HG03575 (cell line): ENCODE results near the gene CYP2A6.
"Not testable (repeated sequence)": the region's sequence is repeated elsewhere in the genome, so short reads cannot be mapped to it uniquely, and the experiment has no call there.

Source experiments
- ATAC-seq: cut with Tn5 transposase; IDR thresholded peaks from one replicate; pipeline ENCODE4 v1.9.1; 2021; ENCODE audit not compliant: unreplicated experiment, insufficient number of reproducible peaks, low FRiP score; ENCODE audit errors: extremely low read depth

Gene CYP2A6, protein sequence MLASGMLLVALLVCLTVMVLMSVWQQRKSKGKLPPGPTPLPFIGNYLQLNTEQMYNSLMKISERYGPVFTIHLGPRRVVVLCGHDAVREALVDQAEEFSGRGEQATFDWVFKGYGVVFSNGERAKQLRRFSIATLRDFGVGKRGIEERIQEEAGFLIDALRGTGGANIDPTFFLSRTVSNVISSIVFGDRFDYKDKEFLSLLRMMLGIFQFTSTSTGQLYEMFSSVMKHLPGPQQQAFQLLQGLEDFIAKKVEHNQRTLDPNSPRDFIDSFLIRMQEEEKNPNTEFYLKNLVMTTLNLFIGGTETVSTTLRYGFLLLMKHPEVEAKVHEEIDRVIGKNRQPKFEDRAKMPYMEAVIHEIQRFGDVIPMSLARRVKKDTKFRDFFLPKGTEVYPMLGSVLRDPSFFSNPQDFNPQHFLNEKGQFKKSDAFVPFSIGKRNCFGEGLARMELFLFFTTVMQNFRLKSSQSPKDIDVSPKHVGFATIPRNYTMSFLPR

DNA sequence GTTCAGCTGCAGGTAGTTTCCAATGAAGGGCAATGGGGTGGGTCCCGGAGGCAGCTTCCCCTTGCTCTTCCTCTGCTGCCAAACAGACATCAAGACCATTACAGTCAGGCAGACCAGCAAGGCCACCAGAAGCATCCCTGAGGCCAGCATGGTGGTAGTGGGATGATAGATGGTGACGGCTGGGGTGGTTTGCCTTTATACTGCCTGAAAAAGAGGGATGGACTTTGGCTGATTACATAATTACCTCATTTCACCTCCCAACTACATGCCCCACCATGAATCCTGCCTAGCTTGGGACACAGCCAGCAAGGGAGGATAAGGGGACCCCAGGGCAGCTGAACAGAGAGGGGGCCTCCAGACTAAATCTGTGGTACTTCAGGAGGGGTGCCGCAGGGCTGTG lies at the start of gene CYP2A6:
CYP2A6 (minus strand) TSS at position 171 of the 400 bp plus-strand sequence; CDS start at position 150, 21 bp downstream.
- not testable (repeated sequence) for ATAC-seq

DNA sequence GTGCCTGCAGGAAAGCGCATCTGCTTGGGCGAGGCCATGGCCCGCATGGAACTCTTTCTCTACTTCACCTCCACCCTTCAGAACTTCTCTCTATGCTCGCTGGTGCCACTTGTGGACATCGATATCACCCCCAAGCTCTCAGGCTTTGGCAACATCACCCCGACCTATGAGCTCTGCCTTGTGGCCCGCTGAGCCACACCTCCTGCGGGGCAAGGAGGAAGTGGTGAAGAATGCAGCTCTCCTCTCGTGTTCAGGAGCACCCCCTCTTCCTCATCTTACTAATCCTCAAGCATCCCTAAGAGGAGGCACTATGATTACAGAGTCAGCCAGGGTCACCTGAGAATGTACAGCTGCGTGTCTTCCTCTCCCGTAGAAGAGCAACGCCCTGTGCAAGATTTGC lies 49.7 kb upstream of the CYP2A6 start:
- ATAC-seq, result not testable (repeated sequence)

DNA sequence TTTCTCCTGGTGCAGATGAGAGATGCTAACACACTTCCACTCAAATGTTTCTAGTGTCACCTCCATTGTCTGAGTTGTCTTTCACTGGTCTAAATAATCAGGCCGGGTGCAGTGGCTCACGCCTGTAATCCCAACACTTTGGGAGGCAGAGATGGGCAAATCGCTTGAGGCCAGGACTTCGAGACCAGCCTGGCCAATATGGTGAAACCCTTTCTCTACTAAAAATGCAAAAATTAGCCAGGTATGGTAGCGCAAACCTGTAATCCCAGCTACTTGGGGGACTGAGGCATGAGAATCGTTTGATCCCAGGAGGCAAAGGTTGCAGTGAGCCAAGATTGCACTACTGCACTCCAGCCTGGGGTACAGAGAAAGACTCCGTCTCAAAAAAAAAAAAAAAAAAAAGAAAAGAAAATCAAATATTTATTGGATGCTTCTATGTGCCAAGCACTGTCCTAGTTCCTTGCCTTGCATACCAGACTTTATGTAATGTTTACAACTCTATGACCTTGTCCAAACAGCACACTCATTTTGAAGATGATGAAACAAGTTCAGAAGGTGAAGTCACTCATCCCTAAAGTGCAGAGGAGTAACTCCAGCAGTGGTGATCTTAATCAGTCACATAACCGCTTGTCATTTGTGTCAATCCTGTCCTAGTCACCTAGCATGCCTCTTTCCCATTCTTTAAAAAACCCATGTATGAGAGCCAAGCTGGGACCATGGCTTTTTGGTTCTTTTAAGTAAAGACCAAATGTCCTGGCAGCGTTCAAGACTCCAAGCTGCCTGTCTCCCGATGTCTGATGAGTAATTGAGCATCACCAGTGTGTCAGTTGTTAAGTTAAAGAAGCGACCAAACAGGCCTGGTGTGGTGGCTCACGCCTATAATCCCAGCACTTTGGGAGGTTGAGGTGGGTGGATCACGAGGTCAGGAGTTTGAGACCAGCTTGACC lies 46.9 kb upstream of the CYP2A6 start:
- not testable (repeated sequence) for ATAC-seq

DNA sequence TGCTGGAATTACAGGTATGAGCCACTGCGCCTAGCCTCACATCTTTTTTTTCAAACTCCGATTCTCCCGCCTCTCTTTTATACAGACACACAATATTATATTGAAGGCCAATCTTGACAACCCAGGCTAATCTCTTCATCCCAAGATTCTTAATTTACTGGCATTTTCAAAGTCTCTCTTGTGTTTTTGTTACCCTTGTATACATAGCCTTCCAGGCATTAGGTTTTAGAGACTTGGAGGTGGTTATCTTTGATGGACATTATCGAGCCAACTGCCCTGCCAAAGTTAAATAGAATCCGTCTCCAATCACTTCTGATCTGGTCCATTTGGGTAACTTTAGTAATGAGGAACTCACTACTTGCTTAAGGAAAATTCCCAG lies 46.2 kb upstream of the CYP2A6 start:
- ATAC-seq, result no peak

DNA sequence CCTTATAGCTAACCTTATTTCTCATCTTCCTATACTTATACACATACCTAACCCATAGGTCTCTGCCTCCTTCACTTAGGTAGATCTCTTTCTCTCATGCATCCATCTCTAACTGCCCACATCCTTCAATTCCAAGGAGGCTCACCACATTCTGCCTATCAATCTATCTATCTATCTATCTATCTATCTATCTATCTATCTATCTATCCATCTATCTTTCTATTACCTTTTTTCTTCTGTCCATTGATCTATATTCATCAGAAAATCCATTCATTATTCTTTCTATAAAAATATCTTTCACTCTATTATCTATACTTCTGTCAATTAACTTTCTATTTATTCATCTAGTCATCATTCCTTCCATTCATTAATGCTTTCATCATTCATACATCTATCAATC lies 42.9 kb upstream of the CYP2A6 start:
- no peak for ATAC-seq

DNA sequence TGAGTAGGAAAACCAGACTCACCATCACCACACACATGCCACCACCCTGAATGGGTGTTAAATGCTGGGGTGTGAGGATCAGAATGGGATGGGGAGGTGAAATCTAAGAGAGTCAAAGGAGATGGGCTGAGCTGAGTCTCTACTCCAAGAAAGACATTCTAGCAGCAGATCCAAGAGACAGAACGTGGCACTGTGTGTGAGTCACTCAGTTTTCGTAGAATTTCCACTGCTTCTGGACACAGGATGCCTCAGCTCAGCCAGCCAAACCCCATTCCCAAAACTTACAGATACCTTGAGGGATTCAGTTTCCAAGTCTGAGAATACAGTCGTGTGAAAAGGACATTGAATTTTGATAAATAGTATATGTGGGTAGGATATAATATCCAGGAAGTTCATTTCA lies 39.1 kb upstream of the CYP2A6 start:
- no peak for ATAC-seq

DNA sequence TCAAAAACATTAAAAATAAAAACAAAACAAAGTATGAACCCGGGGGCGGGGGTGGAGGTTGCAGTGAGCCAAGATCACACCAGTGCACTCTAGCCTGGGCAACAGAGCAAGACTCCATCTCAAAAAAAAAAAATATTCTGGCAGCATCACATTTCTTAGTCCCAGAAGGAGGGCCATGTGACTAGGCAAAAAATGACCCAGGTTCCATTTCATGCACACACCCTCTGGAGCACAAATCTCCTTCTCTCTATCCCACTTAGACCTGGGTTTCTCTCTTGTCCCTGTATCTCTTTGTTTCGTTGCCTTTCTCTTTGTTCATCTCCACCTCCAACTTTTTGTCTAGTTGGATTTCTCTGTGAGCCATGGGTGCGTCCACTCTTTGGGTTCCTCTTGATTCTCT lies 37.9 kb upstream of the CYP2A6 start:
- ATAC-seq, result no peak

DNA sequence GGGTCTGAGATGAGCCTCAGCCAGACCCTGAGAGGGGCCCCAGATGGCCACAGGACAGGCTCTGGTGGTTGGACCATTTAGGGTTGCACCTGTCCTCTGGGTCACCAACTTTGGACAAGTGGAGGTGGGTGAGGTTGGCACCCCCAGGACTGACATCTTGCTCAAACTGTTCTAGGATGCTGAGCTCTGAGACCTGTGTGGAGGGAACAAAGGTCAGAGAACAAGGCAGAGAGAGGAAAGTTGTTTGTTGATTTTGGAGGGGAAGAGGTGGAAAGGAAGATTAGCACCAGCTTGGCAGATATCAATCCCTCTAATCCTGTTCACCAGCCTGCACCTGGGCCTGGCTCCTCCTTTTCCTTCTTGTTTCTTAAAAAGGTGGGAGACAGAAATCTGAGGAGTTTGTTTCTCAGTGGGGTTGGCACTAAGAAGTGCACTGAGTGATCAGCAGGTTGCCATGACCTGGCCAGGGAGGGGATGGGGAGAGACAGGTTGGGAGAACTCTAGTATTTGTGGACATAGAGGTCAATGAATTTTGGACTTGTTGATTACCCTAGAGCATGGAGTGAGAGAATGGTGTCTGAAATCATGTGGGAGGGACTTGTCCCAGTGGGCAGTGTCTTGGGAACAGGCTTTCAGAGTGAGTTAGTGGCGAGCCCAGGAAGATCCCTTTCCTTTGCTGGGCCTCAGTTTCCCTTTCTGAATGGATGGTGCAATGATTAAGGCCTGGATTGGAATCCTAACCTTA lies 34.1 kb upstream of the CYP2A6 start:
- not testable (repeated sequence) for ATAC-seq

DNA sequence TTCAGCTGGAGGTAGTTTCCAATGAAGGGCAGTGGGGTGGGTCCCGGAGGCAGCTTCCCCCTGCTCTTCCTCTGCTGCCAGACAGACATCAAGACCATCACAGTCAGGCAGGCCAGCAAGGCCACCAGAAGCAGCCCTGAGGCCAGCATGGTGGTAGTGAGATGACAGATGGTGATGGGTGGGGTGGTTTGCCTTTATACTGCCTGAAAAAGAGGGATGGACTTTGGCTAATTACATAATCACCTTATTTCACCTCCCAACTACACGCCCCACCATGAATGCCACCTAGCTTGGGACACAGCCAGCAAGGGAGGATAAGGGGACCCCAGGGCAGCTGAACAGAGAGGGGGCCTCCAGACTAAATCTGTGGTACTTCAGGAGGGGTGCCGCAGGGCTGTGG lies 31.8 kb upstream of the CYP2A6 start, which contains the start of gene CYP2A7:
CYP2A7 (minus strand) TSS at position 170 of the 400 bp plus-strand sequence; CDS start at position 149, 21 bp downstream.
- ATAC-seq, result not testable (repeated sequence)

DNA sequence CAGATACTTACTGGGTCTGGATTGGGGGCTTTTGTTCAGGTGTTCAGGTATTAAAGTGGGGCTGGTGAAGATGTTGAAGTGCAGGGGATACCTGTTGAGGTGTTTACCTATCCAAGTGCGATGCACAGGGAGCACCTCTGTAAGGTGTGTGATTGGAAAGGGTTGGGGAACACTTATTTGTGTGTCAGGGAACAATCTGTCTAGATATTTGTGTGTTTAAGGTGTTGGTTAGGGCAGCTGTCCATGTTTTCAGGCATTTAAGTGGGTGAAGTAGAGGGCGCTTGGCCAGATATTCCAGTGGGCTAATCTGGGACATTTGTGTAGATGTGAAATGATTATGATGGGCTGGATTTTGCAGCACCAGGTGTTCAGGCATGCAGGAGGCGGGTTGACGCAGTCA lies 29.1 kb upstream of the CYP2A6 start:
- not testable (repeated sequence) for ATAC-seq

DNA sequence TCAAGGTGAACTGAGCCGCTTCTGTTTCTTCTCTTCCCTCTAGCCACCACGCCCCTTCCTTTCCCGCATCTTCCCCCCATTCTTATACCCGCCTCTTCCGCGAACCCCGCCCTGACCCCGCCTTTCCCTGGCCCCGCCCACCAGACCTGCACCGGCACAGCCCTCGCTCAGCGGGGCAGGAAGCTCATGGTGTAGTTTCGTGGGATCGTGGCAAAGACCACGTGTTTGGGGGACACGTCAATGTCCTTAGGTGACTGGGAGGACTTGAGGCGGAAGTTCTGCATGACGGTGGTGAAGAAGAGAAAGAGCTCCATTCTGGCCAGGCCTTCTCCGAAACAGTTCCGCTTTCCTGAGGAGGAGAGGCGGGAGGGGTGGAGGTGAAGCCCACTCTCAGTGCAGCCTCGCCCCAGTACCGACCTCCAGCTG lies 25.3 kb upstream of the CYP2A6 start:
- not testable (repeated sequence) for ATAC-seq

DNA sequence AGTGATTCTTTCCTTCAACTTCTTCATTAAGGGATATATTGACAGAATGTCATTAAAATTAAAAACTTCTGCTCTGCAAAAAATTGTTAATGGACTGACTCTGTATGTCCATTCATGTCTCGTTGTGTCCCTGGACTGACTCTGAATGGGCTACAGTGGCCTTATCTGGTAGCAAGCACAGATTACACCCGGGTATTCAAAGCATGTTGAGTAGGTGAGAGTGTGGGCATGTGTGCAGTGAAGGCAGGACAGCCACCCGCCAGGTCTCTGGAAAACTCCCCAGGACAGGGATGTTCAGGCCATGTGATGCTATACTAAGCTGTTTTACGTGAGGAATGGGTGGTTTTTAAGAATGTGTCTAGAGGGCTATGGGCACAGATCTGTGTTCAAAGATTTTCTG lies 24.6 kb upstream of the CYP2A6 start:
- ATAC-seq, result not testable (repeated sequence)

DNA sequence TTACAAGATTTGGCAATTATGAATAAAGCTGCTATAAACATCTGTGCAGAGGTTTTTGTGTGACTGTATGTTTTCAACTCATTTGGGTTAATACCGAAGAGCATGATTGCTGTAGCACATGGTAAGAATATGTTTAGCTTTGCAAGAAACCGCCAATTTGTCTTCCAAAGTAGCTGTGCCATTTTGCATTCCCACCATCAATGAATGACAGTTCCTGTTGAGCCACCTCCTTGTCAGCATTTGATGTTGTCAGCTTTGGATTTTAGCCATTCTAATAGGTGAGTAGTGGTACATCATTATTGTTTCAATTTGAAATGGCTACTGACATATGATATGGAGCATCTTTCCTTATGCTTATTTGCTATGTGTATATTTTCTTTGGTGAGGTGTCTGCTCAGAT lies 23.6 kb upstream of the CYP2A6 start:
- ATAC-seq, result not testable (repeated sequence)

DNA sequence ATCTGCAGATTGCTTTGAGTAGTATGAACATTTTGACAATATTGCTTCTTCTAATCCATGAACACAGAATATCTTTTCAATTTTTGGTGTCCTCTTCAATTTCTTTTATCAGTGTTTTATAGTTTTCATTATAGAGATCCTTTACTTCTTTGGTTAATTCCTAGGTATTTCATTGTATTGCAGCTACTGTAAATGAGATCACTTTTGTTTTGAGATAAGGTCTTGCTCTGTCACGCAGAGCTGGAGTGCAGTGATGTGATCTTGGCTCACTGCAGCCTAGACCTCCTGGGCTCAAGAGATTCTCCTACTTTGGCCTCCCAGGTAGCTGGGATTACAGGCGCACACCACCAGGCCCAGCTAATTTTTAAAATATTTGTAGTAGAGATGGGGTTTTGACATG lies 22.0 kb upstream of the CYP2A6 start:
- no peak for ATAC-seq

DNA sequence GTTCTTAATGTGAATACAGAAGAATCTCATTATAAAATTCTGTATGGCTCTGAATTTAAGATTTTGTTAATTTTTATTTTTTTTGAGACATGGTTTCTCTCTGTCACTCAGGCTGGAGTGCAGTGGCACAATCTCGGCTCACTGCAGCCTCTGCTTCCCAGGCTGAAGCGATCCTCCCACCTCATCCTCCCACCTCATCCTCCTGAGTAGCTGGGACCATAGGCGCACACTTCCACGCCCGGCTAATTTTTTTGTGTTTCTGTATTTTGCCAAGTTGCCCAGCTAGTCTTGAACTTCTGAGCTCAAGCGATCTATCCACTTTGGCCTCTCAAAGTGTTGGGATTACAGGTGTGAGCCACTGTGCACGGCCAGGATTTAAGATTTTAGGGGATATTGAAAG lies 17.5 kb upstream of the CYP2A6 start:
- no peak for ATAC-seq

DNA sequence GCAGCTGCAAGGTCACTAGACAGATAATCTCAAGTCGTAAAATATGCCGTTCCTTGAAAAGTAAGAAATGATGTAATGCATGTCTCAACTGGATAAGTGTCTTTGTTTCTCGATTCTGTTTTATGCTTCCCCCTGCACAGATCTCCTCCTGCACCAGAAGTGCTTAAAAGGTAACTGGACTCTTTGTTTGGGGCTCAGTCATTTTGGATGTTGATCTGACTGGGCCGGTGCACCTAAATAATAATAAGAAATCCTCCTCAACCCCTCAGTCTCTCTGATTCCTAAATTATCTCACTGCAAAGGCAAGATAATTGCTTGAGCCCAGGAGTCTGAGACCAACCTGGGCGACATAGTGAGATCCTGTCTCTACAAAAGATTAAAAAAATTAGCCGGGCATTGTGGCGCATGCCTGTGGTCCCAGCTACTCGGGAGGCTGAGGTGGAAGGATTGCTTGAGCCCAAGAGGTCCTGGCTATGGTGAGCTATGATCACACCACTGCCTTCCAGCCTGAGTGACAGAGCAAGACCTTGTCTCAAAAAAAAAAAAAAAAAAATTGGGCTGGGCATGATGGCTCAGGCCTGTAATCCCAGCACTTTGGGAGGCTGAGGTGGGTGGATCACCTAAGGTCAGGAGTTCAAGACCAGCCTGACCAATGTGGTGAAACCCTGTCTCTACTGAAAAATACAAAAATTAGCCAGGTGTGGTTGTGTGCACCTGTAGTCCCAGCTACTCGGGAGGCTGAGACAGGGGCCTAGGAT lies 14.7 kb upstream of the CYP2A6 start:
- ATAC-seq, result not testable (repeated sequence)

DNA sequence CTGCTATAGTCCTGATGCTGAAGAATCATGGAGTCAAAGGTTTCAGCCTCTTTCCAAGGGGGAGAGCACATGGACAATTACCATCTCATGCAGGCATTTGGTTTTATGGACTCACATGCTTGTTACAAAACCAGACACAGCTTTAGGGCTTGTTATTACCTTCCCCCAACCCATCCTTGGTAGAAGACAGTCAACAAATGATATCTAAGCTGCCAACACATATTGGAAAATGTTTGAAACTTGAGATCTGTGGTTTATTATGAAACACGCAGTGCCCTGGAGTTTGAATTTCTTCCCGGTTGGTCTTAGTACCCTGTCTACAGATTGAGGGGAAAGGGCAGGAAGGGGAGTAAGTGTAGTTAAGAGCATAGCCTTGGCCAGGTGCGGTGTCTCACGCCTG lies 12.5 kb upstream of the CYP2A6 start:
- no peak for ATAC-seq

DNA sequence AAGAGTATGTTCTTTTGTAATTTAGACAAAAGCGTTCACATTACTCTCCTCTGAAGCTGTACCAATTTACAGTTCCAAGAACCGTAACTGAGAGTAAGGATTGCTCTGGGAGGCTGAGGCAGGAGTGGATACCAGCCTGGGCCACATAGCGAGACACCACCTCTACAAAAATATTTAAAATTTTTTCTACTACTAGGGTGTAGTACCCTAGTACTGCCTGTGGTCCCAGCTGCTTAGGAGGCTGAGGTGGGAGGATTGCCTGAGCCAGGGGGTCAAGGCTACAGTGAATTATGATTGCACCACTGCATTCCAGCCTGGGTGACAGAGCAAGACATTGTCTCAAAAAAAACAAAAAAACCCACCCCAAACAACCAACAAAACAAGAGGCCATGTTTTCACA lies 12.1 kb upstream of the CYP2A6 start:
- no peak for ATAC-seq
